Neural progenitor cell (in vitro differentiated cells): ENCODE measurements around the gene PARP11.

Source experiments
- CTCF ChIP-seq: fragments of 200-600 bp; sonication (generic); IDR thresholded peaks from 2 replicates; pipeline ENCODE4 v1.5.1; 2017; ENCODE audit warnings: antibody characterized with exemption, mild to moderate bottlenecking
- EZH2 ChIP-seq: fragments of 200-600 bp; sonication (generic); IDR thresholded peaks from 2 replicates; pipeline ENCODE4 v1.6.1; 2017; ENCODE audit warnings: antibody characterized with exemption, mild to moderate bottlenecking, moderate library complexity

DNA sequence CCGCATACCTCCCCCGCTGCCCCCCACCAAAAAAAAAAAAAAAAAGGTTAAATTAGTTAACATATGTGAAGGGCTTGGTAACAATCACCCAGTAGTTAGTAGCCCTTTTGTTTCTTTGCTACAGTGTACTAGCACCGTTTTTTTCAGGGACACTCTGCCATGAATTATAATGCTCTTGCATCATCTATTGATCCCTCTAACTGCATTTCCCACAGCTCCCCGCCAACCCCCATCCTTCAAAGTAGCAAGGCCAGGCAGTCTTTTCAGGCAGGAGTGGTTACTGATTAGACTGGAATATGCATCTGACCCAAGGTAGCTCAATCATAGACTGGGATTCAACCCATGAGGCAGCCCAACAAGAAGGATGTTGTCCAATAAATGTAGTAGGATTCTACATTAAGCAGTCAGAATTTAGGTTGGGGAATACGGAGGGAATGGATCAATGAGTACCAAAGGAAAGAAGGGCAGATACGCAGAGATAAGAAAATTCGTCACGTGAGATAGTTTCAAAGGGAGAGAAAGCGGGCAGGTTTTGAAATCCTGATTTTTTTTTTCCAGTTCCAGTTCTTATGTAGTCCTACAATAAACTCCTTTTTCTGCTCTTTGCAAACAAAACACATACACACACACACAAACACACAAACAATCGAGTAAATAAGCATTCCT, 80.4 kb downstream of the PARP11 start:
- TF ChIP-seq CTCF = no peak
- no peak for TF ChIP-seq EZH2
